A673 (cell line): ENCODE data around the gene ZNF408. TPM values are rescaled to one million over a fixed set of nuclear protein-coding genes. Genes with fewer than 3 reads are reported as not detected.

Experiments used
- BruUV-seq: library from RNA; stranded (reverse); fragments of 400-500 nt; replicated peaks from 2 replicates; lab custom pipeline; 2021; lab: Mats Ljungman, UMichigan
- CTCF ChIA-PET: fragments of 300-600 bp; sonication (Branson Sonifier 250); formaldehyde crosslinking; loops from one replicate; lab custom pipeline; 2022; ENCODE audit warnings: antibody characterized with exemption; lab: Charles Lee
- POLR2A ChIA-PET: fragments of 300-600 bp; sonication (Branson Sonifier 250); formaldehyde crosslinking; loops from one replicate; lab custom pipeline; 2022; ENCODE audit warnings: antibody characterized with exemption; ENCODE audit not compliant: low non-redundant PET; lab: Charles Lee
- DNase-seq: peaks from one replicate; pipeline ENCODE4 v3.0.0-alpha.2; 2015; ENCODE audit warnings: low spot score
- H3K27ac ChIP-seq: fragments of 200-600 bp; sonication (generic); 2 replicates; pipeline ENCODE4 v1.5.1; 2016; ENCODE audit warnings: mixed run types, low read depth, mild to moderate bottlenecking, mixed read lengths, antibody characterized with exemption, low read length; ENCODE audit not compliant: poor library complexity, severe bottlenecking
- H3K27me3 ChIP-seq: fragments of 200-600 bp; sonication (generic); replicated peaks from 2 replicates; pipeline ENCODE4 v1.6.1; 2017; ENCODE audit warnings: mixed run types, low read depth, mild to moderate bottlenecking, mixed read lengths, antibody characterized with exemption, low read length; ENCODE audit not compliant: insufficient read depth, poor library complexity
- H3K36me3 ChIP-seq: fragments of 200-600 bp; sonication (generic); 2 replicates; pipeline ENCODE4 v1.6.1; 2016; ENCODE audit warnings: mixed run types, mild to moderate bottlenecking, mixed read lengths, antibody characterized with exemption, low read length; ENCODE audit not compliant: insufficient read depth, poor library complexity, severe bottlenecking
- H3K4me1 ChIP-seq: fragments of 200-600 bp; sonication (generic); 2 replicates; pipeline ENCODE4 v1.6.1; 2017; ENCODE audit warnings: mixed run types, mild to moderate bottlenecking, mixed read lengths, antibody characterized with exemption, low read length; ENCODE audit not compliant: insufficient read depth, poor library complexity, severe bottlenecking
- H3K4me3 ChIP-seq: fragments of 200-600 bp; sonication (generic); 2 replicates; pipeline ENCODE4 v1.5.1; 2016; ENCODE audit warnings: low read depth, mixed run types, mild to moderate bottlenecking, mixed read lengths, low read length; ENCODE audit not compliant: poor library complexity, severe bottlenecking
- H3K9me3 ChIP-seq: fragments of 200-600 bp; sonication (generic); 2 replicates; pipeline ENCODE4 v1.6.1; 2016; ENCODE audit warnings: mixed run types, low read depth, mild to moderate bottlenecking, mixed read lengths, antibody characterized with exemption, low read length; ENCODE audit not compliant: poor library complexity, severe bottlenecking
- EZH2 ChIP-seq: fragments of 200-600 bp; sonication (generic); IDR thresholded peaks from 2 replicates; pipeline ENCODE4 v1.6.1; 2017; ENCODE audit warnings: borderline replicate concordance, low read depth, mild to moderate bottlenecking, mixed read lengths, antibody characterized with exemption, low read length; ENCODE audit not compliant: poor library complexity, severe bottlenecking
- intact Hi-C: fragments of 100-400 bp; cut with micrococcal nuclease; formaldehyde crosslinking; loops from one replicate; pipeline ENCODE4 v1.10.0; 2022; ENCODE audit not compliant: unreplicated experiment
- total RNA-seq: library from RNA; stranded (reverse); gene quantifications from 2 replicates; pipeline ENCODE4 v1.2.3, GENCODE V29; 2021
- TF ChIP-seq, protein P1 (sequence below): fragments of 300-800, 200-600 bp; sonication (generic); conservative IDR thresholded peaks from 2 replicates; pipeline ENCODE4 v1.5.1; 2017; ENCODE audit warnings: low read depth, mild to moderate bottlenecking, antibody characterized with exemption, low read length, moderate library complexity, mixed read lengths

The ZNF408 gene
- total RNA-seq, 1 experiment from 2014 or later = 40.1 TPM

DNA sequence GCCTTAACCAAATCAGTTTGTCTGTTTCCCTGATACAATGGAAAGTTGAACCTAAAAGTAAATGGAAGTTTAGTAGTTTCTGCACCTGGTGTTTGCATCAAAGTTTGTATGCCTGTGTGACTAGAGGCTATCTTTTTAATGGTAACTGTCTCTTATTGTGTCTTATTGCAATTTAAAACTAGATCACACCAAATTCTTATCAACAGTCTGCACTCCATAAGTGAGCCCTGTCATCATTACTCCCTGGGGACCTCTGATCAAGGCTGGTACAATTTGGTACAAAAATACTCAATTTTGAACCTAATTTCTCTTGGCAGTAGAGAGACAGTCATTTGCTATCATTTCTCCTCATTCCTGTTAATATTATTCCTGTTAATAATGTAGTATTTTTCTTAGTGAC is 38.5 kb upstream of the ZNF408 start:
- Histone ChIP-seq H3K36me3 (peaks cover 52% of the 10 kb centered on the region), H3K4me1 (no peaks in the 10 kb centered on the region), H3K4me3 (no peak overlapping the region), H3K27ac (no peak overlapping the region), H3K9me3 (no peaks in the 10 kb centered on the region), H3K27me3 (no peaks in the 10 kb centered on the region)
- CTCF ChIA-PET = no interaction called here
- DNase-seq = no peak
- POLR2A ChIA-PET = no interaction called here
- intact Hi-C loops = no loop called here
- TF ChIP-seq, protein P1, sequence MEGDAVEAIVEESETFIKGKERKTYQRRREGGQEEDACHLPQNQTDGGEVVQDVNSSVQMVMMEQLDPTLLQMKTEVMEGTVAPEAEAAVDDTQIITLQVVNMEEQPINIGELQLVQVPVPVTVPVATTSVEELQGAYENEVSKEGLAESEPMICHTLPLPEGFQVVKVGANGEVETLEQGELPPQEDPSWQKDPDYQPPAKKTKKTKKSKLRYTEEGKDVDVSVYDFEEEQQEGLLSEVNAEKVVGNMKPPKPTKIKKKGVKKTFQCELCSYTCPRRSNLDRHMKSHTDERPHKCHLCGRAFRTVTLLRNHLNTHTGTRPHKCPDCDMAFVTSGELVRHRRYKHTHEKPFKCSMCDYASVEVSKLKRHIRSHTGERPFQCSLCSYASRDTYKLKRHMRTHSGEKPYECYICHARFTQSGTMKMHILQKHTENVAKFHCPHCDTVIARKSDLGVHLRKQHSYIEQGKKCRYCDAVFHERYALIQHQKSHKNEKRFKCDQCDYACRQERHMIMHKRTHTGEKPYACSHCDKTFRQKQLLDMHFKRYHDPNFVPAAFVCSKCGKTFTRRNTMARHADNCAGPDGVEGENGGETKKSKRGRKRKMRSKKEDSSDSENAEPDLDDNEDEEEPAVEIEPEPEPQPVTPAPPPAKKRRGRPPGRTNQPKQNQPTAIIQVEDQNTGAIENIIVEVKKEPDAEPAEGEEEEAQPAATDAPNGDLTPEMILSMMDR = no peak
- TF ChIP-seq EZH2 = no peak
- no TSS peak for BruUV-seq

DNA sequence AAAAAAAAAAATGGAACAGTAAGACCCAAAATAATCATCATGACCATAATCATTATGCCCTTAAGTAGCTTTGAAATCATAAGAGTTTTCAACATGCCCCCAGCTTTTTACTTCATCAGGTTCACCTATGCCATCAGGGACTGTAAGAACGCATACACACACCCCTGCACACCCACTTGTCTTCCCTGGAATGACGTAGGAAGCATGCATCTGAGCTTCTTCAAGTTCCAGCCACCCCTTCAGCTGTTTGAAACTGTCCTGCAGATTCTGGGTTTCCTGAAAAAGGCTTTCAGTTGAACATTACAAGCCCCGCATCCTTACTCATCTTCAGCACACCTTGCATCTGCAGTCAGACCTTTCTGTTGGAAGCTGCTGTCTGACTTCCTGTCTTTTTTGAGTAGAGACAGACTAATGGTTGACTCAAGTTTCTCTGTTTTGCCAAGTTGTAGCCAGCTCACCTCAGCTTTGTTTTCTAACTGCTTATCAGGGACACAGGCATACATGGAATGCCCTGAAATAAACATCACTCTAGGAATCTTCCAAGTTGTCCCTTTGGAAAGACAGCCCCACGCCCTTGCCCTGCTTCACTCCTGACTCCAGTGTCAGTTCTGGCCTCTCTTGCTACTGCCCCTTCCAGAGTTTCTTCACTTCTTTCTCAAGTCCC is 37.4 kb upstream of the ZNF408 start:
- no TSS peak for BruUV-seq
- TF ChIP-seq, protein P1 = no peak
- TF ChIP-seq EZH2 = no peak

DNA sequence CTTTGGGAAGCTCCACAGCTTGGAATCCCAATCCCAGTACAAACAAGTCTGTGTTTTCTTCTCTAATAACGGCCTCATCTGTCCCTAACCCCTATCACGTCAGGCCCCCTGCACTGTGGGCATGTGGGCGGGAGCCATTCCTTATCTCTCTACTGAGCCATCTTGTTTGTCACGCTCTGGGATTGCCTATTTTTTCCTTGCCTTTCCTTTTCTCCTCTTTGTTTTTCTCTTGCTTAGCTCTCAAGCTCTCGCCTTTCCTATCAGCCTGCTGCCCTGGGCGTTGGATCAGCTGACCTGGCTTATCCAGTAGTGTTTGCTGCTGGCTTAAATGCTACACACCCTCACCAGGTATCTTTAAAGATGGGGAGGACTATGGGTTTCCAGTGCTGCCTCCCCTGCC is 36.2 kb upstream of the ZNF408 start:
- POLR2A ChIA-PET = no interaction called here
- Histone ChIP-seq H3K4me3 (no peak overlapping the region), H3K27ac (no peak overlapping the region), H3K4me1 (no peaks in the 10 kb centered on the region), H3K27me3 (no peaks in the 10 kb centered on the region), H3K9me3 (no peaks in the 10 kb centered on the region), H3K36me3 (peaks cover 53% of the 10 kb centered on the region)
- DNase-seq = no peak
- TF ChIP-seq, protein P1 = no peak
- no peak for TF ChIP-seq EZH2
- CTCF ChIA-PET = no interaction called here
- intact Hi-C loops = no loop called here
- BruUV-seq = no TSS peak

More for the DNA sequence above, 37.4 kb upstream of the ZNF408 start:
- Histone ChIP-seq H3K27me3 (no peaks in the 10 kb centered on the region), H3K4me3 (no peak overlapping the region), H3K36me3 (peaks cover 53% of the 10 kb centered on the region), H3K9me3 (no peaks in the 10 kb centered on the region), H3K27ac (no peak overlapping the region), H3K4me1 (no peaks in the 10 kb centered on the region)
- DNase-seq = no peak
- intact Hi-C loops = no loop called here
- CTCF ChIA-PET = no interaction called here
- POLR2A ChIA-PET = interaction anchor here (0.7 kb wide), 1 partner anchor 109 kb away, joined by 17 read pairs; no protein-coding TSS in a partner anchor
